Muscle of back (tissue), 11 donors: Measurements from ENCODE around the gene SLF2. TPM values are rescaled to one million over a fixed set of nuclear protein-coding genes. Genes with fewer than 3 reads are reported as not detected.

Experiments used
- DNase-seq, 3 donors: peaks; one replicate each; pipeline versions ENCODE4 v3.0.0 to v3.0.0-alpha.2; 2013
- polyA plus RNA-seq, 10 donors: library from polyadenylated mRNA; unstranded; fragments of 120-200 nt; gene quantifications; one replicate each; pipeline ENCODE4 v1.2.1, GENCODE V29; 2013; ENCODE audit not compliant: insufficient read length in 10 of 10

Gene SLF2
- polyA plus RNA-seq, 10 donors: 51.3 to 101 (median 74.4) TPM

GRCh38 chr10:100897976-100898375 is 14.8 kb upstream of the SLF2 start:
- DNase-seq: no peak

DNA sequence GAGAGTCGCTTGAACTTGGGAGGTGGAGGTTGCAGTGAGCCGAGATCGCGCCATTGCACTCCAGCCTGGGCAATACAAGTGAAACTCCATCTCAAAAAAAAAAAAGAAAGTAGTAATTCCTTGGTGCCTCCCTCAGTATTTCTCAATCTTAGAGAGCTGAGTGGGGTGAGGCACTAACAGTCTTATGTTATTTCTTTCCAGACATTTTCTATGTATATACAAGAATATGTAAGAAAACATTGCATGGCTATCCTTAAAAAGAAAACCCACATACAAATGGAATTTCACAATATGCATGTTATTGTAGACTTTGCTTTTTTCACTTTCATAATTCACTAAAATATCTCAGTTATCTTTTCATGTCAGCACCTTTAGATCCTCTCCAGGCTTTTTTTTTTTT is 13.6 kb upstream of the SLF2 start:
- no peak for DNase-seq

DNA sequence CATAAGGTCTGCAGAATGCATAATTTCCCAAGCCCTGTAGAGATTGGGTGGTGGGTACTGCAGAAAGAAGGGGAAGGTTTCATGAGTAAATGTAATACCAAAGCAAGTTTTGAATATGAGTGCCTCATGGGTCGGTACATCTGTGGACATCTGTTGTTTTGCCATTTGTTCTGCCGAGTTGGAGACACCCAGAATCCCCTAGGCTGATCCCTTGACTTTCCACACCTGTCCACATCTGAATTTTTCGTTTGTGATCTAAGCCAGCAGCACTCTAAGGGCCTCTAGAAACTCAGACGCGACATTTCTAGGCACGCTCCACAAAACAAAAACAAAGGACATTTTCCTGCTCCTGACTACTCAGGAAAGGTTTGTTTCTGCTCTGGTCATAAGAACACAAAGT is 11.7 kb upstream of the SLF2 start:
- DNase-seq: peak in 1 of 3 donors; percentile 47

GRCh38 chr10:100902622-100903021 is 10.1 kb upstream of the SLF2 start:
- DNase-seq: no peak

DNA sequence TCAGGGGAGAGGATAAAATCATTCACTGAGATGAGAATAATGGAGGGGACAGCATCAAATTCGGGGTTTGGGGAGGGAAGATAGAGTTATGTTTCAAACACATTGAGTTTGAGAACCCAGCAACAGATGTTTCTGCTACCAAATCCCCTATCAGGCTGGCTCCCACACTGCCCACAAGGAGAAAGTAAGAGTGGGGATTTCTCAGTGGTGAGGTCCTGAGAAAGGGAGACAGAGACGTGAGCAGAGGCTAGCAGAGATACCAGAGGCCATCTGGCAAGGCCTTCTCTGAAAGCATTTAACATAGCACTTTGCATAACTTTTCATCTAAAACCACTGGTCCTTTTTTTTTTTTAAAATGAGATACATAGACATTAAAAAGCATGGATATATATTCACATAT is 7.8 kb upstream of the SLF2 start:
- DNase-seq: no peak

GRCh38 chr10:100907175-100907574 is 5.6 kb upstream of the SLF2 start:
- DNase-seq: no peak

- DNase-seq: no peak
Observed at GRCh38 chr10:100907773-100908363, 4.9 kb upstream of the SLF2 start.

- no peak for DNase-seq
Observed at GRCh38 chr10:100908378-100908777, 4.4 kb upstream of the SLF2 start.

GRCh38 chr10:100909501-100910263 is 3.1 kb upstream of the SLF2 start:
- DNase-seq: peak in 1 of 3 donors; percentile 36

DNA sequence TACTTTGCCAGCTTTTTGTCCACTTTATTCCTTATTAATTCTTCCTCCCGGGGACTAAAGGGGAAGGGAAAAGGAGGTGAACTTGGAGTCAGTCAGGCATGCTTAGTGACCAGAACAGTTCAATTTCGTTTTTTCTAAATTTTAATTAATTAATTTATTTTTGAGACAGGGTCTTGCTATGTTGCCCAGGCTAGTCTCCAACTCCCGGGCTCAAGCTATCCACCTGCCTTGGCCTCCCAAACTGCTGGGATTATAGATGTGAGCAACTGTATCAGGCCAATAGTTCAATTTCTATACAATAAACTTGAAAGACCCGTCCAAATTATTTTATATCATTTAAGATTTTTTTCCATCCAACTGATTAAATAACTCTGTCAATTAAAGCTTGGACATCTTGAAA is 1.3 kb upstream of the SLF2 start:
- DNase-seq: no peak

GRCh38 chr10:100912013-100912604 is 654 bp upstream of the SLF2 start:
- DNase-seq: no peak

- DNase-seq: no peak
Observed at GRCh38 chr10:100913470-100913865, 705 bp downstream of the SLF2 start.

GRCh38 chr10:100917071-100917470 is 4.3 kb downstream of the SLF2 start:
- DNase-seq: no peak

DNA sequence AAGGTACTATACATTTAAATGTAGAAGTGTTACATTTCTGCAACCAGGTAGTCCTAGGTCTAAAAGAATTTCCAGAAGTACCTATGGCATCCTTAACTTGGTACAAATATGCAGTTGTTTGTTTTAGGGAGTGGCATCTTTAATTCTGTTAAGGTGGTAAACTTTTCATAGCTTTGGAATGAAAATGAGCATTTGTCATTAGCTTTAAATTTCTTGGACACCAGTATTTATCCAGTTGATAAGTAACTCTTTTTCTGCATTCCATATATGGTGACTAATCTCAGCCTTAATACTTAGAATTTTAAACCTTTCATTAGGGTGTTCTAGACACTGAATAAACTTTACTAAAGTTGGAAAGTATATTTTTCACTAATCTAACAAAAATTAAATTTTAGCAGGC is 10.8 kb downstream of the SLF2 start:
- no peak for DNase-seq

- DNase-seq: no peak
Observed at GRCh38 chr10:100927266-100927665, 14.5 kb downstream of the SLF2 start.

- DNase-seq: no peak
Observed at GRCh38 chr10:100928039-100928438, 15.3 kb downstream of the SLF2 start.

DNA sequence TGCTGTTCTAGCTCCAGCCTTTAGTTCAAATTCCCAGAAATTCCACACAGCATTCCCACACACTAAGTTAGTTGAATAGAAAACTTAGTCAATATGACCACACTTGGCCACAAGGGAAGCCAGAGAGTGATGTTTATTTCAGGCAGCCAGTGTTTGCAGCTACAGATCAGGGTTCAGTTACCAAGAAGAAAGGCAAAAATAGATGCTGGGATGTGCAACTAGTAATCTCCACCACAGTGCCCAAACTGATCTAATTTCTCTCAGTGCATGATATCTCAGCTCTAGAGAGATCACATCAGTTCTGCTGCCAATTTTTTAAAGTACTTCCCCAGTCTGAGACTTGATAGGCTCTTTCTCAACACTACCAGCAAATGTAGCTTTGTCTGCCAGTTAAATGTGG is 17.6 kb downstream of the SLF2 start:
- DNase-seq: no peak

- DNase-seq: no peak
Observed at GRCh38 chr10:100934084-100934659, 21.4 kb downstream of the SLF2 start.

GRCh38 chr10:100939763-100940344 is 27.1 kb downstream of the SLF2 start:
- peak in 1 of 3 donors; percentile 6 for DNase-seq

GRCh38 chr10:100942229-100942628 is 29.5 kb downstream of the SLF2 start:
- no peak for DNase-seq

DNA sequence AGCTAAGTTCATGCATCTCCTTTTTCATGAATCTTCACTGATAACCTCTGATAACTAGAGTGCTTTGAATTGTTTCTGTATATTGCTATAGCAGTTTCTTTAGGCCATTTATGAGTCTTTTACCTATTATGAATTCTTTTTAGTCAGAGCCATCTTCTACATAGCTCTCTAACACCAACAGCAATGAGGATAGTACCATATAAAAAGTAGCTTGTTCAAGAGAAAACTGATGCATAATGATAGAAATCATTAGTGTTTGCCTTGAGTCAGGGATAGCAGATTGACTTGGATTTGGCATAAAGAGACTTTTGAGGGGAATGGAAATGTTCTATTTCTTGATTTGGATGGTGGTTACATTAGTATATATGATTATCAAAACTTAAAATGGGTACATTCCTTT is 30.7 kb downstream of the SLF2 start:
- DNase-seq: no peak

DNA sequence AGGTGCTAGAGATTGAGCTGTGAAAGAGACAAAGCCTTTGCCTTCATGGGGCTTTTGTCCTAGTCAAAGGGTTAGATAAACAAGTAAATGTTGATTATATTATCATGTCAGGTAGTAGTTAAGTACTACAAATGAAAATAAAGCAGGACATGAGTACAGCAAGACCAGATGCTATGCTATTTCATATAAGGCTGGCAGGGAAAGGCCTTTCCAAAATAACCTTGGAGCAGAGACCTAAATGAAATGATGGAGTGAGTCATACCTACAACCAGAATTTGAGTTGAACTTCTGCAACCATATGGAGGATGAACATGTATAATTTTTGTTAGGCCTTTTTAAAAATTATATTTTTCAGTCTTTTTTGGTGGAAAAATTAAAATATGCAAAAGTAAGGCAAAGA is 33.0 kb downstream of the SLF2 start:
- DNase-seq: no peak

- DNase-seq: no peak
Observed at GRCh38 chr10:100948916-100949315, 36.2 kb downstream of the SLF2 start.
